GM23338 (cell line): ENCODE data around the gene IQGAP2.

Experiments
- CREB1 ChIP-seq: fragments of 250-450 bp; sonication (Bioruptor Pico); IDR thresholded peaks from 2 replicates; pipeline ENCODE4 v1.5.0; 2020; ENCODE audit warnings: low read depth, mild to moderate bottlenecking, moderate library complexity
- EZH2 ChIP-seq: fragments of 200-600 bp; sonication (generic); IDR thresholded peaks from one replicate; pipeline ENCODE4 v1.8.0; 2017; ENCODE audit warnings: antibody characterized with exemption, mild to moderate bottlenecking, low read depth; ENCODE audit not compliant: unreplicated experiment
- EZH2phosphoT487 ChIP-seq: fragments of 200-600 bp; sonication (generic); IDR thresholded peaks from one replicate; pipeline ENCODE4 v1.8.1; 2018; ENCODE audit warnings: antibody characterized with exemption; ENCODE audit not compliant: unreplicated experiment
- JUNB ChIP-seq: IDR thresholded peaks from one replicate; pipeline ENCODE4 v1.6.1; 2016; ENCODE audit warnings: antibody characterized with exemption; ENCODE audit not compliant: unreplicated experiment
- NANOG ChIP-seq: IDR thresholded peaks from 2 replicates; pipeline ENCODE4 v1.6.1; 2016; ENCODE audit warnings: antibody characterized with exemption, borderline replicate concordance
- POLR2AphosphoS5 ChIP-seq: IDR thresholded peaks from 2 replicates; pipeline ENCODE4 v1.6.1; 2016; ENCODE audit warnings: antibody characterized with exemption, low read depth
- STAT1 ChIP-seq: IDR thresholded peaks from one replicate; pipeline ENCODE4 v1.6.1; 2016; ENCODE audit warnings: antibody characterized with exemption; ENCODE audit not compliant: unreplicated experiment
- TF ChIP-seq, protein P1 (sequence below), 2 experiments: fragments of 200-600 bp in 1 of 2; sonication (generic) in 1 of 2; conservative IDR thresholded peaks; 2 replicates each; pipeline versions ENCODE4 v1.5.1 to v1.6.1; 2016 to 2017; ENCODE audit warnings: antibody characterized with exemption in 2 of 2, low read depth in 2 of 2, mild to moderate bottlenecking in 2 of 2, moderate library complexity in 1 of 2
- TF ChIP-seq, protein P2 (sequence below): IDR thresholded peaks from 2 replicates; pipeline ENCODE4 v1.6.1; 2016; ENCODE audit warnings: antibody characterized with exemption
- TF ChIP-seq, protein P3 (sequence below): IDR thresholded peaks from one replicate; pipeline ENCODE4 v1.6.1; 2018; ENCODE audit warnings: antibody characterized with exemption; ENCODE audit not compliant: unreplicated experiment

DNA sequence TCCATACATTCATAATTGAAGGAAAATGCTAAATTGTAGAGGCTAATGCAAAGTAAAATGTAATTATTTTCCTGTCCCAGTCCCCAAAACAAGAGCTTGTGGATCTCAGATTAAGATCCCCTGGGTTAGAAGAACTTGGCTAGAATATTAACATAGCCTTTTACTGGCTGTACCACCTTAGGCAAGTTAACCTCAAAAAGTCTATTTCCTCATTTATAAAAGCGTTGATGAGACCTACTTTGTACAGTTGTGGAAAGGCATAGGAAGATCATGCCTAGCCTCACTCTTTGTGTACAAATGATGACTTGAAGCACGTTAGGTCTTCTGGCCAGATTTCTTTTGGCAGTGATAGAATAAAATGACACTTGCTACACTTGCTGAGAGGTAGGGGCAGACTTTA lies 122.9 kb downstream of the IQGAP2 start:
- no peak for TF ChIP-seq POLR2AphosphoS5
- TF ChIP-seq, protein P1, sequence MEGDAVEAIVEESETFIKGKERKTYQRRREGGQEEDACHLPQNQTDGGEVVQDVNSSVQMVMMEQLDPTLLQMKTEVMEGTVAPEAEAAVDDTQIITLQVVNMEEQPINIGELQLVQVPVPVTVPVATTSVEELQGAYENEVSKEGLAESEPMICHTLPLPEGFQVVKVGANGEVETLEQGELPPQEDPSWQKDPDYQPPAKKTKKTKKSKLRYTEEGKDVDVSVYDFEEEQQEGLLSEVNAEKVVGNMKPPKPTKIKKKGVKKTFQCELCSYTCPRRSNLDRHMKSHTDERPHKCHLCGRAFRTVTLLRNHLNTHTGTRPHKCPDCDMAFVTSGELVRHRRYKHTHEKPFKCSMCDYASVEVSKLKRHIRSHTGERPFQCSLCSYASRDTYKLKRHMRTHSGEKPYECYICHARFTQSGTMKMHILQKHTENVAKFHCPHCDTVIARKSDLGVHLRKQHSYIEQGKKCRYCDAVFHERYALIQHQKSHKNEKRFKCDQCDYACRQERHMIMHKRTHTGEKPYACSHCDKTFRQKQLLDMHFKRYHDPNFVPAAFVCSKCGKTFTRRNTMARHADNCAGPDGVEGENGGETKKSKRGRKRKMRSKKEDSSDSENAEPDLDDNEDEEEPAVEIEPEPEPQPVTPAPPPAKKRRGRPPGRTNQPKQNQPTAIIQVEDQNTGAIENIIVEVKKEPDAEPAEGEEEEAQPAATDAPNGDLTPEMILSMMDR (conservative IDR thresholded peaks at IDR 0.05; ENCODE audit: low read depth in 2 of 2) = no peak
- TF ChIP-seq JUNB = no peak
- TF ChIP-seq EZH2 = no peak
- TF ChIP-seq EZH2phosphoT487 = no peak
- TF ChIP-seq STAT1 = no peak
- no peak for TF ChIP-seq CREB1 (CRISPR knock-in tag)
- TF ChIP-seq, protein P2, sequence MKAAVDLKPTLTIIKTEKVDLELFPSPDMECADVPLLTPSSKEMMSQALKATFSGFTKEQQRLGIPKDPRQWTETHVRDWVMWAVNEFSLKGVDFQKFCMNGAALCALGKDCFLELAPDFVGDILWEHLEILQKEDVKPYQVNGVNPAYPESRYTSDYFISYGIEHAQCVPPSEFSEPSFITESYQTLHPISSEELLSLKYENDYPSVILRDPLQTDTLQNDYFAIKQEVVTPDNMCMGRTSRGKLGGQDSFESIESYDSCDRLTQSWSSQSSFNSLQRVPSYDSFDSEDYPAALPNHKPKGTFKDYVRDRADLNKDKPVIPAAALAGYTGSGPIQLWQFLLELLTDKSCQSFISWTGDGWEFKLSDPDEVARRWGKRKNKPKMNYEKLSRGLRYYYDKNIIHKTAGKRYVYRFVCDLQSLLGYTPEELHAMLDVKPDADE = no peak
- no peak for TF ChIP-seq NANOG
- TF ChIP-seq, protein P3, sequence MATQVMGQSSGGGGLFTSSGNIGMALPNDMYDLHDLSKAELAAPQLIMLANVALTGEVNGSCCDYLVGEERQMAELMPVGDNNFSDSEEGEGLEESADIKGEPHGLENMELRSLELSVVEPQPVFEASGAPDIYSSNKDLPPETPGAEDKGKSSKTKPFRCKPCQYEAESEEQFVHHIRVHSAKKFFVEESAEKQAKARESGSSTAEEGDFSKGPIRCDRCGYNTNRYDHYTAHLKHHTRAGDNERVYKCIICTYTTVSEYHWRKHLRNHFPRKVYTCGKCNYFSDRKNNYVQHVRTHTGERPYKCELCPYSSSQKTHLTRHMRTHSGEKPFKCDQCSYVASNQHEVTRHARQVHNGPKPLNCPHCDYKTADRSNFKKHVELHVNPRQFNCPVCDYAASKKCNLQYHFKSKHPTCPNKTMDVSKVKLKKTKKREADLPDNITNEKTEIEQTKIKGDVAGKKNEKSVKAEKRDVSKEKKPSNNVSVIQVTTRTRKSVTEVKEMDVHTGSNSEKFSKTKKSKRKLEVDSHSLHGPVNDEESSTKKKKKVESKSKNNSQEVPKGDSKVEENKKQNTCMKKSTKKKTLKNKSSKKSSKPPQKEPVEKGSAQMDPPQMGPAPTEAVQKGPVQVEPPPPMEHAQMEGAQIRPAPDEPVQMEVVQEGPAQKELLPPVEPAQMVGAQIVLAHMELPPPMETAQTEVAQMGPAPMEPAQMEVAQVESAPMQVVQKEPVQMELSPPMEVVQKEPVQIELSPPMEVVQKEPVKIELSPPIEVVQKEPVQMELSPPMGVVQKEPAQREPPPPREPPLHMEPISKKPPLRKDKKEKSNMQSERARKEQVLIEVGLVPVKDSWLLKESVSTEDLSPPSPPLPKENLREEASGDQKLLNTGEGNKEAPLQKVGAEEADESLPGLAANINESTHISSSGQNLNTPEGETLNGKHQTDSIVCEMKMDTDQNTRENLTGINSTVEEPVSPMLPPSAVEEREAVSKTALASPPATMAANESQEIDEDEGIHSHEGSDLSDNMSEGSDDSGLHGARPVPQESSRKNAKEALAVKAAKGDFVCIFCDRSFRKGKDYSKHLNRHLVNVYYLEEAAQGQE = no peak
